ENCODE data around the gene ENGASE.

- TF ChIP-seq TEAD4 (IDR thresholded peaks at IDR 0.05; ENCODE audit: borderline replicate concordance, insufficient read depth) (no peak), CTCF (IDR thresholded peaks at IDR 0.05) (peak; percentile 68), TCF12 (IDR thresholded peaks at IDR 0.05) (no peak), RAD21 (IDR thresholded peaks at IDR 0.05; ENCODE audit: low read length) (peak; percentile 65)
Observed at GRCh38 chr17:79065105-79065670, 9.4 kb upstream of the ENGASE start.
